GM19468 (cell line): ENCODE data around the gene DEK.
A peak's percentile ranks its signal among the peaks of the same experiment; 100 is the strongest.

Source experiments
- ATAC-seq: cut with Tn5 transposase; IDR thresholded peaks from one replicate; pipeline ENCODE4 v1.9.1; 2021; ENCODE audit warnings: mild to moderate bottlenecking, moderate library complexity, moderate number of reproducible peaks; ENCODE audit not compliant: unreplicated experiment; ENCODE audit errors: extremely low read depth

DEK gene

GRCh38 chr6:18268066-18268465 lies 3.7 kb upstream of the DEK start:
- no peak for ATAC-seq

DNA sequence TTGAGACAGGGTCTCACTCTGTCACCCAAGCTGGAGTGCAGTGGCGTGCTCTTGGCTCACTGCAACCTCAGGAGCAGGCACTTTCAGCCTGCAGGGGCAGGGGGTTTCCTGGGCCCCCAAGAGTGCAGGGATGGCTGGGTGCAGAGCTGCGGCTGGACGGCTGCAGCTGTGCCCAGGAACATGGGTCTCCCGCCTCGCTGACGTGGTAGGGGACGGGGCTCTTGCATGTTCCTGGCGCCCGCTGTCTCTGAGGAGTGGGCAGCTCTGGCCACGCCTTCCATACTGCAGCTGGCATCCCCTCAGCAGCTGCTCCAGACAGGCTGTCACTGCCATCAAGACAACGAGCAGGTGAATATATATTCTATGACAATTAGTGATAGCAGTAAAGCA lies 2.2 kb upstream of the DEK start:
- no peak for ATAC-seq

GRCh38 chr6:18265787-18266522 lies 1.6 kb upstream of the DEK start:
- no peak for ATAC-seq

DNA sequence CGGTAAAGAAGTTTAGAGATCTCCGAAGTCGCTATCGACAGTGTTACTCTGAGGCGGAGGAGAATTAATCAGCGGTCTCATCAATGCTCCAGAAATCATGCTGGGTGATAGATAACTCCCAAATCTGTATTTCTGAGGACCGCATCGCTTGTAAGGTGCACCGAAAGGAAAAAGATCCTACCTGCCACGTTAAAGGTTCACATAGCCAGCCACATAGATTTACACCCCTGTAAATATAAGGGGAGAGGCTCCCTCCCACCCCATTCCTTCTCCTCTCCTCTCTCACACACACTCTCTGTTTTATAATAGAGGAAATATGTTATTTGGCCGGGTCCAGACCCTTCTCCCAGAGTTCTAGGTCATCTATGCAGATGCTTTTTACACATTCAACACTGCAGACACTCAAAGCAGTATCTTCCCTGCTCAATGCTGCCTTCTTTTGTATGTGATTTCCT lies 620 bp upstream of the DEK start:
- ATAC-seq = no peak

DNA sequence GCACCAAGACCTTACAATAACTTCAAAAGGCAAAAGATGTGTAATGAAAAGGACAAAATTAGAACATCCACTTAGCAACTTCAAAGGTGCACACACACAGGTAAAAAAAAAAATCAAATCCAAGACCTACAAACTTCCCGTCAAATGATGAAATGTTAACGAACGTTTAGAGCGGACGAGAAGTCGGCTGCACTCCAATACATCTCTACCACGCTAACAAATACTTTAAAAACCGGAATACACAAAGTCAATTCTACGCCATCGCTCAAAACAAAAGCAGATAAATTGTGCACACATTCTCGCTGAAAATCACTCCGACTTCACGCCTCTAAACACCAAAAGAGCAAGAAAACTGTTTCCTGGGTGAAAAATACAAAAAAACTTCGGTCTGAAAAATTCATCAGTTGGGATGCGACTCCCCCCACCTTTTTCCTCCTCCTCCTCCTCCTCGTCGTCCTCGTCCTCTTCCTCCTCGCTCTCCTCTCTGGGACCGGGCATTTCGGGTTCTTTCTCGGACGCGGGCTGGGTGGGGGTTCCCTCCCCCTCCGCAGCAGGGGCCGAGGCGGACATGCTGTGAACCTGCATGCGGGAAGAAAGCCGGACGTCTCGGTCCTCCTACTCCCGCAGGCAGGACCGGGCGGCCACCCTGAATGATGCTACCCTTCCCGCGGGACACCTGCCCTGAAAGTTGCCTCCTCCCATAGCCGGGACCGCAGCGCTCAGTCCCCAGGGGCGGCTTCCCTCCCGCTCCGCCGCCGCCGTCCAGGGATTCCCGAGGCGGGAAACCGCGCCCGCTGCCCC lies 712 bp downstream of the DEK start:
- ATAC-seq = no peak

GRCh38 chr6:18262702-18263417 lies 1.5 kb downstream of the DEK start:
- peak; percentile 78 for ATAC-seq

DNA sequence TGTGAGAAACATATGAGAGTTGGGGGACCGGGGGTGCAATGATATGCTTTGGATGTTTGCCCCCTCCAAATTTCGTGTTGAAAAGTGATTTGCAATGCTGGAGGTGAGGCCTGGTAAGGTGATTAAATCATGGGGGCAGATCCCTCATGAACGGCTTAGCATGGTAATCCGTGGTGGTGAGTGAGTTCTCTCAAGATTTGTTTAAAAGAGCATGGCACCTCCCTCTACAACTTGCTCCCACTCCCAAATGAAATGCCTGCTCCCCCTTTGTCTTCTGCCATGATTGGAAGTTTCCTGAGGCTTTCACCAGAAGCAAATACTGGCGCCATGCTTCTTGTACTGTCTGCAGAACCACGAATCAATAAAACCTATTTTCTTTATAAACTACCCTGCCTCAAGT lies 2.5 kb downstream of the DEK start:
- ATAC-seq = no peak

- peak; percentile 12 for ATAC-seq
Observed at GRCh38 chr6:18260448-18261106, 3.8 kb downstream of the DEK start.

DNA sequence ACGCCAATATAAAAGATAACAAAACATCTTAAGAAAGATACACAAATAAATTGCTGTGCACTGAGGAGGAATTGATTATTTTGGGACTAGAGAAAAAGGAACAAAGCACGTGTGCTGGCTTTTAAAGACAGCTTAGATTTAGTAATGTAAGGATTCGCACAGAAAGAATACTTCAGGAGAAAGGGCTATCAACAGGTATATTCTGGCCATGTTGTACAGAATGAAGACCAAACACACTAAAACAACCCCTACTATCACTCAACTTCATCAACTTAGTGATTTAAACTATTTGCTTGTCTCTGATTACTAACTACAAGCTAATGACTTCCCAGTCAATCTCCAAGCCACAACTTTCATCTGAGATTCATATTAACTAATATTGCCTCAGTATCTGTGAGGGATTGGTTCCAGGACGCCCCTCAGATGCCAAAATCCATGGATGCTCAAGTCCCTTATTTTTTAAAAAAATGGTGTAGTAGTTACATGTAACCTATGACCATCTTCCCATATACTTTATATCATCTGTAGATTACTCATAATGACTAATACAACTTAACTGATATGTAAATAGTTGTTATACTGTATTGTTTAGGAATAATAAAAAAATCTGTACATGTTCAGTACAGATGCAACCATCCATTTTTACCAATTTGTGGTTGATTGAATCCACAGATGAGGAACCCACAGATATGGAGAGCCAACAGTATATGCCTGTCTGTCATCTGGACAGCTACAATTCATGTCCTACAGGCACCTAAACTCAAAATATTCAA lies 4.5 kb downstream of the DEK start:
- peak; percentile 0 for ATAC-seq

DNA sequence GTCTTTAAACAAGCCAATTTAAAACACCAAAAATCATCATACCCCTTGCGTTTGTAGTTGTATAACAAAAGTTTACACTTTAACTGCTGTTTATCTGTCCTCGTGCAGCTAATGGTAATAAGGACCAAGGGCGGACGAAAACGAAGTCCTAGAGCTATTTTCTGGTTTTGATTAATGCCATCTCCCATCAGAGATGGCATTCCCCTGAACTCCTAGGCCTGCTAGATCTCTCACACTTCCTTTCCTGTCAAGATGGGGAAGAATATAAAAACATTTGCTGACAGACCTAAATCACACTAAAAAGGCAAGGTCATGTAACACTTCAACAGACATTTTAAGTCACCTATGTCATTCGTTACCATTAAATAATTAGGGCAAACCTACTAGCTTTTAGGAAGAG lies 9.5 kb downstream of the DEK start:
- no peak for ATAC-seq

GRCh38 chr6:18253635-18254034 lies 10.7 kb downstream of the DEK start:
- no peak for ATAC-seq

GRCh38 chr6:18249271-18249670 lies 15.1 kb downstream of the DEK start:
- ATAC-seq = no peak

- ATAC-seq = no peak
Observed at GRCh38 chr6:18248698-18249097, 15.6 kb downstream of the DEK start.

GRCh38 chr6:18247002-18247401 lies 17.3 kb downstream of the DEK start:
- no peak for ATAC-seq

DNA sequence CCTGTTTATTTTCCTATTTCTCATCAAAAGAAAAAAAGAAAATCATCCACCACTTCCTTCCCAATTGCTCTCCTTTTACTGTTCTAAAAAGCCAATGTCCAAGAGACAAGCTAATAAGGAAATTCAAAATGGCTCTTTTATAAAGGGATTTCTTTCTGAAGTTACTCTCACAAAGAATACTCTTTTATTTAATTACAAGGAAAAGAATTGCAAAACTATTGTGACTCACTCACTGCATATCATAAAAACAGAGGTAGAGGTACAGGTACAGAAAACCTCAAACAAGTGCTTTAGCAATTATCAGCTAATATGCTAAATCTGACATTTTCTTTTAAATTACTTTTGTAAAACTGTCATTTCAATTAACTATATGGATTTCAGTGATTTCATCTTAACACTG lies 18.1 kb downstream of the DEK start:
- no peak for ATAC-seq

- no peak for ATAC-seq
Observed at GRCh38 chr6:18245642-18246041, 18.7 kb downstream of the DEK start.

GRCh38 chr6:18245079-18245478 lies 19.3 kb downstream of the DEK start:
- no peak for ATAC-seq

DNA sequence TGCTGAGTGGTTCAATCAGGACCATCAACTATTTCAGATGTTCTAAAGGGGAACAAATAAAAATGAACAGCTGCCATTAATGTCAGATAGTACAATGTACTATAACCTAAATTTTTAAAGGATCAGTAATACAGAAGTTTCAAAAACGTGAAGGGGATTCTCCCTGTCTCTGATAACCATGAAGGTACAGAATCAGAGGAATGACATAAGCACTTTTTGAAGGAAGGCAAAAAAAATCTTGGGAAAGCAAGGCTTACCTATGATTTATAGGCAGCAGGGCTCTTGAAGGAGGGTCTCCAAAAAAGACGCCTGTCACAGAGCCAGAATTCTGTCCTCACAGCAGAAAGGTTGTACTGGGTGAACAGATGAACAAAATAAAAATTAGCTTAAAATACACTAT lies 20.1 kb downstream of the DEK start:
- no peak for ATAC-seq

- ATAC-seq = no peak
Observed at GRCh38 chr6:18243302-18243893, 20.9 kb downstream of the DEK start.
